Measurements from ENCODE around the gene FAM90A1. TPM values are rescaled to one million over a fixed set of nuclear protein-coding genes. Genes with fewer than 3 reads are reported as not detected.
A peak's percentile ranks its signal among the peaks of the same experiment; 100 is the strongest.
"Not testable (repeated sequence)": the region's sequence is repeated elsewhere in the genome, so short reads cannot be mapped to it uniquely, and the experiment has no call there.

Gene FAM90A1
- total RNA-seq, 1 donor from 2014 or later = not detected

- not testable (repeated sequence) for H3K27ac ChIP-seq (ENCODE audit: low read depth, low read length); H3K4me2 ChIP-seq (ENCODE audit: low read length); H3K9ac ChIP-seq (ENCODE audit: low read length); H3K36me3 Mint-ChIP-seq (ENCODE audit: low read depth, unreplicated experiment); H2AFZ ChIP-seq (ENCODE audit: low read depth, low read length); H4K20me1 ChIP-seq (ENCODE audit: insufficient read depth, low read length); H3K27ac Mint-ChIP-seq (ENCODE audit: unreplicated experiment); H3K27me3 ChIP-seq (ENCODE audit: insufficient read depth, low read length); DNase-seq (ENCODE audit: low read depth); H3K4me3 ChIP-seq (ENCODE audit: insufficient read depth, low read depth, low read length); H3K4me1 Mint-ChIP-seq (ENCODE audit: low read depth, unreplicated experiment); H3K4me1 ChIP-seq (ENCODE audit: insufficient read depth, low read length); H3K9me3 ChIP-seq (ENCODE audit: insufficient read depth, low read depth, low read length); H3K27me3 Mint-ChIP-seq (ENCODE audit: low read depth, unreplicated experiment); H3K4me3 Mint-ChIP-seq (ENCODE audit: unreplicated experiment); H3K9me3 Mint-ChIP-seq (ENCODE audit: unreplicated experiment); H3K36me3 ChIP-seq (ENCODE audit: insufficient read depth, low read length); FAIRE-seq; H3K79me2 ChIP-seq (ENCODE audit: insufficient read depth, low read length)
Measured at GRCh38 chr12:8254705-8255104, 27.3 kb upstream of the FAM90A1 start.

GRCh38 chr12:8252056-8252818 is 24.8 kb upstream of the FAM90A1 start:
- not testable (repeated sequence) for H3K36me3 Mint-ChIP-seq (ENCODE audit: low read depth, unreplicated experiment); H3K4me1 ChIP-seq (ENCODE audit: insufficient read depth, low read length); H4K20me1 ChIP-seq (ENCODE audit: insufficient read depth, low read length); H3K9me3 ChIP-seq (ENCODE audit: insufficient read depth, low read depth, low read length); FAIRE-seq; H3K27me3 Mint-ChIP-seq (ENCODE audit: low read depth, unreplicated experiment); H3K27me3 ChIP-seq (ENCODE audit: insufficient read depth, low read length); H3K4me3 ChIP-seq (ENCODE audit: insufficient read depth, low read depth, low read length); H3K4me1 Mint-ChIP-seq (ENCODE audit: low read depth, unreplicated experiment); H3K36me3 ChIP-seq (ENCODE audit: insufficient read depth, low read length); H3K27ac Mint-ChIP-seq (ENCODE audit: unreplicated experiment); H3K4me2 ChIP-seq (ENCODE audit: low read length); H3K9me3 Mint-ChIP-seq (ENCODE audit: unreplicated experiment); H3K79me2 ChIP-seq (ENCODE audit: insufficient read depth, low read length); H3K4me3 Mint-ChIP-seq (ENCODE audit: unreplicated experiment); DNase-seq (ENCODE audit: low read depth); H3K27ac ChIP-seq (ENCODE audit: low read depth, low read length); H2AFZ ChIP-seq (ENCODE audit: low read depth, low read length); H3K9ac ChIP-seq (ENCODE audit: low read length)

- not testable (repeated sequence) for DNase-seq (ENCODE audit: low read depth); H3K4me3 ChIP-seq (ENCODE audit: insufficient read depth, low read depth, low read length); H3K27ac Mint-ChIP-seq (ENCODE audit: unreplicated experiment); H3K9me3 Mint-ChIP-seq (ENCODE audit: unreplicated experiment); FAIRE-seq; H2AFZ ChIP-seq (ENCODE audit: low read depth, low read length); H3K36me3 ChIP-seq (ENCODE audit: insufficient read depth, low read length); H3K4me1 ChIP-seq (ENCODE audit: insufficient read depth, low read length); H3K9ac ChIP-seq (ENCODE audit: low read length); H3K4me1 Mint-ChIP-seq (ENCODE audit: low read depth, unreplicated experiment); H3K27me3 ChIP-seq (ENCODE audit: insufficient read depth, low read length); H3K4me3 Mint-ChIP-seq (ENCODE audit: unreplicated experiment); H3K4me2 ChIP-seq (ENCODE audit: low read length); H3K27ac ChIP-seq (ENCODE audit: low read depth, low read length); H3K79me2 ChIP-seq (ENCODE audit: insufficient read depth, low read length); H4K20me1 ChIP-seq (ENCODE audit: insufficient read depth, low read length); H3K36me3 Mint-ChIP-seq (ENCODE audit: low read depth, unreplicated experiment); H3K9me3 ChIP-seq (ENCODE audit: insufficient read depth, low read depth, low read length); H3K27me3 Mint-ChIP-seq (ENCODE audit: low read depth, unreplicated experiment)
Measured at GRCh38 chr12:8251616-8252015, 24.2 kb upstream of the FAM90A1 start.

GRCh38 chr12:8246941-8247535 is 19.6 kb upstream of the FAM90A1 start:
- peak overlapping the region; percentile 47 for H3K27ac Mint-ChIP-seq (ENCODE audit: unreplicated experiment)
- not testable (repeated sequence) for H2AFZ ChIP-seq (ENCODE audit: low read depth, low read length); FAIRE-seq; H3K27me3 ChIP-seq (ENCODE audit: insufficient read depth, low read length); H3K4me3 Mint-ChIP-seq (ENCODE audit: unreplicated experiment); H3K36me3 Mint-ChIP-seq (ENCODE audit: low read depth, unreplicated experiment); H3K4me1 ChIP-seq (ENCODE audit: insufficient read depth, low read length); H3K9me3 ChIP-seq (ENCODE audit: insufficient read depth, low read depth, low read length); H3K9ac ChIP-seq (ENCODE audit: low read length); H3K27ac ChIP-seq (ENCODE audit: low read depth, low read length); H3K4me2 ChIP-seq (ENCODE audit: low read length); H3K36me3 ChIP-seq (ENCODE audit: insufficient read depth, low read length); H4K20me1 ChIP-seq (ENCODE audit: insufficient read depth, low read length); H3K9me3 Mint-ChIP-seq (ENCODE audit: unreplicated experiment); H3K79me2 ChIP-seq (ENCODE audit: insufficient read depth, low read length); H3K4me1 Mint-ChIP-seq (ENCODE audit: low read depth, unreplicated experiment); H3K27me3 Mint-ChIP-seq (ENCODE audit: low read depth, unreplicated experiment); H3K4me3 ChIP-seq (ENCODE audit: insufficient read depth, low read depth, low read length)
- peak; percentile 71 for DNase-seq (ENCODE audit: low read depth)

- Mint-ChIP-seq H3K4me3 (ENCODE audit: unreplicated experiment) (peak overlapping the region; percentile 88), H3K27ac (ENCODE audit: unreplicated experiment) (peak overlapping the region; percentile 77)
- Histone ChIP-seq H3K4me2 (ENCODE audit: low read length) (peak overlapping the region; percentile 88), H3K27ac (ENCODE audit: low read depth, low read length) (peak overlapping the region; percentile 62), H3K4me3 (ENCODE audit: insufficient read depth, low read depth, low read length) (peak overlapping the region; percentile 62), H2AFZ (ENCODE audit: low read depth, low read length) (peak overlapping the region; percentile 85), H3K9ac (ENCODE audit: low read length) (peak overlapping the region; percentile 78)
- not testable (repeated sequence) for H3K4me1 ChIP-seq (ENCODE audit: insufficient read depth, low read length); H3K36me3 Mint-ChIP-seq (ENCODE audit: low read depth, unreplicated experiment); H3K4me1 Mint-ChIP-seq (ENCODE audit: low read depth, unreplicated experiment); H3K9me3 Mint-ChIP-seq (ENCODE audit: unreplicated experiment); FAIRE-seq; H3K27me3 ChIP-seq (ENCODE audit: insufficient read depth, low read length); H3K36me3 ChIP-seq (ENCODE audit: insufficient read depth, low read length); H3K9me3 ChIP-seq (ENCODE audit: insufficient read depth, low read depth, low read length); H3K79me2 ChIP-seq (ENCODE audit: insufficient read depth, low read length); H3K27me3 Mint-ChIP-seq (ENCODE audit: low read depth, unreplicated experiment); H4K20me1 ChIP-seq (ENCODE audit: insufficient read depth, low read length); DNase-seq (ENCODE audit: low read depth)
Measured at GRCh38 chr12:8243682-8244161, 16.3 kb upstream of the FAM90A1 start.
